Superior temporal gyrus (tissue), 1 donor: ENCODE data around the gene CALR.

Experiments used
- DNase-seq: peaks from one replicate; pipeline ENCODE4 v3.0.0-alpha.2; 2016; ENCODE audit errors: extremely low spot score

Gene CALR

GRCh38 chr19:12979974-12980373 is 41.6 kb downstream of the CALR start:
- no peak for DNase-seq

- no peak for DNase-seq
These were observed 44.2 kb downstream of the CALR start for GRCh38 chr19:12982648-12983047.

- DNase-seq: no peak
These were observed 44.7 kb downstream of the CALR start for GRCh38 chr19:12983091-12983490.

- DNase-seq: peak; percentile 90
These were observed 45.2 kb downstream of the CALR start for GRCh38 chr19:12983542-12984142.

GRCh38 chr19:12984143-12984627 is 45.8 kb downstream of the CALR start:
- DNase-seq: no peak

GRCh38 chr19:12984683-12985048 is 46.3 kb downstream of the CALR start:
- DNase-seq: peak; percentile 66

GRCh38 chr19:12985049-12985776 is 46.8 kb downstream of the CALR start:
- DNase-seq: peak; percentile 94

- DNase-seq: no peak
These were observed 48.3 kb downstream of the CALR start for GRCh38 chr19:12986726-12987125.

- no peak for DNase-seq
These were observed 48.8 kb downstream of the CALR start for GRCh38 chr19:12987190-12987589.

GRCh38 chr19:12987781-12988180 is 49.4 kb downstream of the CALR start:
- no peak for DNase-seq

GRCh38 chr19:12990431-12990830 is 52.0 kb downstream of the CALR start:
- no peak for DNase-seq

- DNase-seq: no peak
These were observed 52.4 kb downstream of the CALR start for GRCh38 chr19:12990853-12991252.

- DNase-seq: no peak
These were observed 52.9 kb downstream of the CALR start for GRCh38 chr19:12991296-12991695.

GRCh38 chr19:12992729-12993128 is 54.3 kb downstream of the CALR start:
- no peak for DNase-seq

GRCh38 chr19:12993562-12993961 is 55.2 kb downstream of the CALR start:
- no peak for DNase-seq
